H1 (cell line): ENCODE measurements around the gene SEC31A. TPM values are rescaled to one million over a fixed set of nuclear protein-coding genes. Genes with fewer than 3 reads are reported as not detected.

Experiments used
- CTCF ChIA-PET: fragments of 300-600 bp; sonication (Branson Sonifier 250); formaldehyde crosslinking; loops from one replicate; lab custom pipeline; 2021; ENCODE audit not compliant: partially characterized antibody; lab: Charles Lee
- POLR2A ChIA-PET: fragments of 300-600 bp; sonication (Branson Sonifier 250); formaldehyde crosslinking; loops from one replicate; lab custom pipeline; 2021; ENCODE audit warnings: inconsistent platforms; ENCODE audit not compliant: partially characterized antibody; lab: Charles Lee
- DNase-seq, 2 experiments: peaks; one replicate each; pipeline versions ENCODE4 v3.0.0 to v3.0.0-alpha.2; 2010 to 2022; ENCODE audit warnings: low spot score in 2 of 2, low read depth in 1 of 2, mixed read lengths in 1 of 2
- FAIRE-seq: peaks from 2 replicates; lab custom pipeline; 2011; peaks lifted over from hg19 to GRCh38; lab: Jason Lieb, UNC
- H2AFZ ChIP-seq: 2 replicates; pipeline ENCODE4 v1.8.1; 2012; ENCODE audit warnings: low read length, inconsistent platforms
- H2AK5ac ChIP-seq: 2 replicates; pipeline ENCODE4 v1.6.1; 2013; ENCODE audit warnings: low read depth, low read length
- H2BK120ac ChIP-seq: replicated peaks from 2 replicates; pipeline ENCODE3; 2013; ENCODE audit warnings: low read depth, low read length, inconsistent platforms
- H2BK12ac ChIP-seq: 2 replicates; pipeline ENCODE4 v1.6.1; 2013; ENCODE audit warnings: low read depth, low read length
- H2BK15ac ChIP-seq: 2 replicates; pipeline ENCODE4 v1.6.1; 2013; ENCODE audit warnings: low read length
- H2BK20ac ChIP-seq: 2 replicates; pipeline ENCODE4 v1.6.1; 2013; ENCODE audit warnings: low read length
- H2BK5ac ChIP-seq: 2 replicates; pipeline ENCODE4 v1.6.1; 2013; ENCODE audit warnings: low read depth, low read length
- H3K14ac ChIP-seq: 2 replicates; pipeline ENCODE4 v1.6.1; 2013; ENCODE audit warnings: inconsistent platforms; ENCODE audit not compliant: insufficient read length
- H3K18ac ChIP-seq: 2 replicates; pipeline ENCODE4 v1.6.1; 2013; ENCODE audit warnings: low read length; ENCODE audit errors: extremely low read depth
- H3K23ac ChIP-seq: 2 replicates; pipeline ENCODE4 v1.6.1; 2013; ENCODE audit warnings: inconsistent platforms; ENCODE audit not compliant: insufficient read length
- H3K23me2 ChIP-seq: 2 replicates; pipeline ENCODE4 v1.6.1; 2013; ENCODE audit warnings: low read depth, low read length
- H3K27ac ChIP-seq: 2 replicates; pipeline ENCODE4 v1.6.1; 2011; ENCODE audit warnings: low read depth, low read length, inconsistent platforms
- H3K27me3 ChIP-seq, 4 experiments: replicated peaks in 1 of 4; 1 replicate in 1 of 4; 2 replicates in 3 of 4; pipeline versions ENCODE4 v1.6.1 to v1.8.1; 2011 to 2013; ENCODE audit warnings: low read length in 3 of 4, mild to moderate bottlenecking in 3 of 4, inconsistent platforms in 2 of 4, mixed read lengths in 2 of 4, moderate library complexity in 1 of 4; ENCODE audit not compliant: control insufficient read depth in 3 of 4, insufficient read depth in 3 of 4; ENCODE audit errors: extremely low read depth in 1 of 4
- H3K36me3 ChIP-seq, 4 experiments: 2 replicates each; pipeline versions ENCODE4 v1.6.1 to v1.8.1; 2011 to 2013; ENCODE audit warnings: mild to moderate bottlenecking in 4 of 4, low read length in 3 of 4, moderate library complexity in 2 of 4, control low read depth in 1 of 4, inconsistent platforms in 1 of 4; ENCODE audit not compliant: insufficient read depth in 4 of 4, control insufficient read depth in 2 of 4
- H3K4ac ChIP-seq: replicated peaks from 2 replicates; pipeline ENCODE3; 2013; ENCODE audit warnings: low read length, low read depth, mixed read lengths, inconsistent platforms; ENCODE audit not compliant: insufficient read length
- H3K4me1 ChIP-seq, 4 experiments: replicated peaks in 1 of 4; 1 replicate in 1 of 4; 2 replicates in 3 of 4; pipeline versions ENCODE4 v1.6.1 to v1.8.1; 2011 to 2013; ENCODE audit warnings: low read length in 3 of 4, inconsistent platforms in 2 of 4, mixed read lengths in 1 of 4; ENCODE audit not compliant: insufficient read depth in 4 of 4, control insufficient read depth in 3 of 4
- H3K4me2 ChIP-seq, 2 experiments: 2 replicates each; pipeline versions ENCODE4 v1.6.1 to v1.8.1; 2011 to 2013; ENCODE audit warnings: low read depth in 2 of 2, low read length in 2 of 2, control low read depth in 1 of 2, inconsistent platforms in 1 of 2, mild to moderate bottlenecking in 1 of 2; ENCODE audit not compliant: insufficient read depth in 1 of 2
- H3K4me3 ChIP-seq, 4 experiments: fragments of 200-600, 300-600 bp in 1 of 4; sonication (generic), shearing (Covaris generic), sonication (Bioruptor Twin) in 1 of 4; 2 replicates each; pipeline versions ENCODE4 v1.5.1 to v1.8.1; 2011 to 2016; ENCODE audit warnings: low read length in 4 of 4, low read depth in 3 of 4, control low read depth in 2 of 4, inconsistent platforms in 2 of 4, mild to moderate bottlenecking in 2 of 4, mixed read lengths in 1 of 4, moderate library complexity in 1 of 4; ENCODE audit not compliant: insufficient read depth in 2 of 4; ENCODE audit errors: extremely low read depth in 1 of 4
- H3K56ac ChIP-seq: replicated peaks from 2 replicates; pipeline ENCODE3; 2013; ENCODE audit warnings: low read depth, mild to moderate bottlenecking, mixed read lengths, low read length, inconsistent platforms; ENCODE audit not compliant: insufficient read length
- H3K79me1 ChIP-seq: 2 replicates; pipeline ENCODE4 v1.6.1; 2013; ENCODE audit warnings: low read depth, low read length, control low read depth
- H3K79me2 ChIP-seq, 2 experiments: 2 replicates each; pipeline versions ENCODE4 v1.6.1 to v1.8.1; 2012 to 2013; ENCODE audit warnings: low read length in 2 of 2, mild to moderate bottlenecking in 2 of 2, inconsistent platforms in 1 of 2; ENCODE audit not compliant: insufficient read depth in 2 of 2, control insufficient read depth in 1 of 2
- H3K9ac ChIP-seq, 4 experiments: replicated peaks in 1 of 4; 1 replicate in 1 of 4; 2 replicates in 3 of 4; pipeline versions ENCODE4 v1.6.1 to v1.8.1; 2011 to 2013; ENCODE audit warnings: low read depth in 3 of 4, low read length in 3 of 4, control low read depth in 2 of 4, mild to moderate bottlenecking in 2 of 4, moderate library complexity in 2 of 4, inconsistent platforms in 1 of 4; ENCODE audit errors: extremely low read depth in 1 of 4
- H3K9me3 ChIP-seq, 2 experiments: 2 replicates each; pipeline versions ENCODE4 v1.6.1 to v1.8.1; 2012 to 2013; ENCODE audit warnings: mild to moderate bottlenecking in 2 of 2, moderate library complexity in 2 of 2, control low read depth in 1 of 2, inconsistent platforms in 1 of 2, low read depth in 1 of 2, low read length in 1 of 2, mixed read lengths in 1 of 2; ENCODE audit not compliant: insufficient read depth in 2 of 2
- H4K20me1 ChIP-seq, 2 experiments: replicated peaks in 1 of 2; 2 replicates each; pipeline versions ENCODE3 to v1.8.1; 2011 to 2013; ENCODE audit warnings: inconsistent platforms in 2 of 2, low read length in 2 of 2, mild to moderate bottlenecking in 1 of 2; ENCODE audit not compliant: insufficient read depth in 2 of 2, control insufficient read depth in 1 of 2
- H4K5ac ChIP-seq: 2 replicates; pipeline ENCODE4 v1.6.1; 2013; ENCODE audit warnings: low read length, low read depth, mixed read lengths, inconsistent platforms; ENCODE audit not compliant: insufficient read length
- H4K8ac ChIP-seq: 2 replicates; pipeline ENCODE4 v1.8.0; 2013; ENCODE audit warnings: mild to moderate bottlenecking, moderate library complexity, low read length, inconsistent platforms; ENCODE audit not compliant: insufficient read depth; ENCODE audit errors: extremely low read depth
- H4K91ac ChIP-seq: replicated peaks from 2 replicates; pipeline ENCODE3; 2013; ENCODE audit warnings: low read length, mixed read lengths, inconsistent platforms; ENCODE audit not compliant: insufficient read length
- ASH2L ChIP-seq: fragments of 200-600, 300-600 bp; sonication (generic); IDR thresholded peaks from one replicate; pipeline ENCODE4 v1.7.1; 2017; ENCODE audit warnings: low read length
- CBX8 ChIP-seq: fragments of 300-800, 300-1000 bp; sonication (generic); IDR thresholded peaks from 2 replicates; pipeline ENCODE4 v1.7.1; 2016; ENCODE audit warnings: low read depth, low read length, borderline replicate concordance
- CTBP2 ChIP-seq: IDR thresholded peaks from 2 replicates; pipeline ENCODE4 v1.7.0; 2011; ENCODE audit warnings: borderline replicate concordance, mild to moderate bottlenecking, moderate library complexity, mixed read lengths, low read length; ENCODE audit not compliant: insufficient read depth, insufficient read length
- EP300 ChIP-seq, 2 experiments: IDR thresholded peaks; 1 replicate in 1 of 2; 2 replicates in 1 of 2; pipeline ENCODE4 v1.6.1; 2011 to 2012; ENCODE audit warnings: low read depth in 2 of 2, low read length in 2 of 2, mild to moderate bottlenecking in 2 of 2, borderline replicate concordance in 1 of 2, inconsistent platforms in 1 of 2, moderate library complexity in 1 of 2
- EZH2 ChIP-seq: fragments of 200-600 bp; sonication (generic); IDR thresholded peaks from 2 replicates; pipeline ENCODE4 v1.7.1; 2012; ENCODE audit warnings: low read depth, mild to moderate bottlenecking, moderate library complexity, low read length, inconsistent platforms; ENCODE audit not compliant: severe bottlenecking
- POLR2A ChIP-seq, 2 experiments: IDR thresholded peaks; 1 replicate in 1 of 2; 2 replicates in 1 of 2; pipeline ENCODE4 v1.6.1; 2011; ENCODE audit warnings: low read depth in 2 of 2, low read length in 2 of 2, mild to moderate bottlenecking in 2 of 2; ENCODE audit errors: control extremely low read depth in 1 of 2
- POU5F1 ChIP-seq: IDR thresholded peaks from 2 replicates; pipeline ENCODE4 v1.6.1; 2011; ENCODE audit warnings: low read depth, mild to moderate bottlenecking, low read length, moderate library complexity
- SAP30 ChIP-seq: fragments of 300-600 bp; sonication (generic); IDR thresholded peaks from 2 replicates; pipeline ENCODE4 v1.7.1; 2012; ENCODE audit warnings: low read length, moderate library complexity, mild to moderate bottlenecking, inconsistent platforms; ENCODE audit not compliant: insufficient read depth, insufficient replicate concordance
- SIRT6 ChIP-seq: IDR thresholded peaks from one replicate; pipeline ENCODE4 v1.7.1; 2012; ENCODE audit warnings: low read length, inconsistent platforms
- TAF1 ChIP-seq: IDR thresholded peaks from 2 replicates; pipeline ENCODE4 v1.6.1; 2011; ENCODE audit warnings: mild to moderate bottlenecking, low read depth, low read length
- TAF7 ChIP-seq: optimal IDR thresholded peaks from 2 replicates; pipeline ENCODE3; 2011; ENCODE audit warnings: low read depth, mild to moderate bottlenecking, inconsistent platforms, low read length, moderate library complexity, borderline replicate concordance
- TCF12 ChIP-seq: IDR thresholded peaks from 2 replicates; pipeline ENCODE4 v1.6.1; 2011; ENCODE audit warnings: low read depth, mild to moderate bottlenecking, low read length
- ZNF274 ChIP-seq: IDR thresholded peaks from 2 replicates; pipeline ENCODE4 v1.7.0; 2012; ENCODE audit warnings: low read length, borderline replicate concordance; ENCODE audit errors: extremely low read depth
- polyA plus RNA-seq, 7 experiments: library from polyadenylated mRNA; depleted of rRNA in 3 of 7; stranded (reverse) in 5 of 7; unstranded in 2 of 7; fragments of >200 nt in 5 of 7; fragments of 200-250 nt in 2 of 7; gene quantifications; 1 replicate in 5 of 7; 2 replicates in 1 of 7; 4 replicates in 1 of 7; pipeline versions ENCODE4 v1.2.1 to v1.2.3, GENCODE V29; 2011 to 2013; ENCODE audit warnings: missing spikeins in 2 of 7, mixed read lengths in 2 of 7
- total RNA-seq: library from RNA; stranded (reverse); fragmentation: NEBNext Ultra II Directional; extraction: Animal tissue kit (Norgen Biotek cat#: 25700); gene quantifications from 2 replicates; pipeline ENCODE4 v1.2.1, GENCODE V29; 2021

The SEC31A gene
- total and polyA plus RNA-seq, 2 of the 8 experiments (the other 6 are each of a cell fraction or from before 2014, with no cell fraction given): 112 to 125 TPM

GRCh38 chr4:82885410-82885809 is 5.5 kb downstream of the SEC31A start:
- ChIA-PET POLR2A (interaction anchor here (0.6 to 9.1 kb wide), 2 partner anchors 16 to 18 kb away, joined by 3 to 86 read pairs; partner anchors contain the start of gene THAP9), CTCF (interaction anchor here (1.8 kb wide), 1 partner anchor 33 kb away, joined by 5 read pairs; no protein-coding TSS in a partner anchor)
- Histone ChIP-seq H2AFZ (no peak overlapping the region), H3K79me1 (0 out of 2 replicates have a peak, but pooled peaks cover 2% of the 10 kb centered on the region), H2BK12ac (no peak overlapping the region), H4K5ac (no peak overlapping the region), H3K27me3 (no peaks in the 10 kb centered on the region), H2BK15ac (no peak overlapping the region), H4K20me1 (peaks cover 0 to 2% of the 10 kb centered on the region in 2 experiments), H3K36me3 (no peaks in the 10 kb centered on the region; a peak in 1 of 8 replicates), H3K56ac (no peak overlapping the region), H3K4me2 (no peak overlapping the region), H3K79me2 (peaks cover 5 to 92% of the 10 kb centered on the region in 2 experiments), H3K18ac (no peak overlapping the region), H2BK5ac (no peak overlapping the region), H3K23ac (no peak overlapping the region), H2BK120ac (no peak overlapping the region), H2AK5ac (no peak overlapping the region), H3K4me1 (no peaks in the 10 kb centered on the region), H3K9ac (no peak overlapping the region), H3K27ac (no peak overlapping the region), H4K8ac (no peak overlapping the region), H4K91ac (no peak overlapping the region), H3K4me3 (no peak overlapping the region), H3K4ac (no peak overlapping the region), H3K23me2 (no peaks in the 10 kb centered on the region; the same call in 1 of the 2 replicates), H3K14ac (no peak overlapping the region), H2BK20ac (no peak overlapping the region), H3K9me3 (no peaks in the 10 kb centered on the region)
- no peak for DNase-seq
- no peak for FAIRE-seq
- TF ChIP-seq CBX8 (no peak), POU5F1 (no peak), ZNF274 (no peak), ASH2L (no peak), SAP30 (no peak), TAF7 (no peak), EZH2 (no peak), SIRT6 (no peak), POLR2A (IDR thresholded peaks at IDR 0.05; ENCODE audit: control extremely low read depth in 1 of 2, low read depth in 2 of 2, low read length in 2 of 2) (no peak), CTBP2 (no peak), TCF12 (no peak), EP300 (IDR thresholded peaks at IDR 0.05; ENCODE audit: borderline replicate concordance in 1 of 2, low read depth in 2 of 2, low read length in 2 of 2) (no peak), TAF1 (no peak)
